ENCODE measurements around the gene SOCS7.
A peak's percentile ranks its signal among the peaks of the same experiment; 100 is the strongest.

Gene SOCS7

DNA sequence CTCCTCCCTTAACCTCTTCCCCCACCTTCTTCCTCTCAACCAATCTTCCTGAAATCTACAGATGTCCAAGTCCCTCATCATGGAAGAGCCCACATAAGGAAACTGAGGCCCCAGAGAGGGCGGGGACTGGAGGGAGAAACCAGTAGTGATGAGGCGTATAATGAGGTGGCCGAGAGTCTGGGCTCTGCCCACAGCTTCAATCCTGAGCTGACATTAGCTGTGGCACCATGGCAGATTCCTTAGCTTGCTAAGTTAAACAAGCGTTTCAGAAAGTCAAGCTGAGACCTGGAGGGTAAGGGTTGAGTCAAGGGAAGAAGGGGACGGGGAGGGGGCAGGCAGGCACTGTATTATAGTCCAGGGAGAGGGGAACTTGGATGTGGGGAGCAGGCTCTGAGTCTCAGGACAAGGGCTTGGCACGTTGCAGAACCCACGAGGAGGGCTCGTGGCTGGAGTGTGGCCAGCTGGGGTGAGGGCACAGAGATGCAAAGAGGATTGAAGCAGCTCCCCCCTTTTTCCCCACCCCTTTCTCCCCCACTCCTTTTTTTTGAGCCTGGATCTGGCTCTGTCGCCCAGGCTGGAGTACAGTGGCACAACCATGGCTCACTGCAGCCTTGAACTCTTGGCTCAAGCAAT lies 89.9 kb downstream of the SOCS7 start:
- H3K27me3 ChIP-seq: no peaks in the 10 kb centered on the region
- no peaks in the 10 kb centered on the region for H3K9me3 ChIP-seq
- H3K4me1 ChIP-seq: no peaks in the 10 kb centered on the region; the same call in 1 of the 2 replicates
- TF ChIP-seq, protein P1, sequence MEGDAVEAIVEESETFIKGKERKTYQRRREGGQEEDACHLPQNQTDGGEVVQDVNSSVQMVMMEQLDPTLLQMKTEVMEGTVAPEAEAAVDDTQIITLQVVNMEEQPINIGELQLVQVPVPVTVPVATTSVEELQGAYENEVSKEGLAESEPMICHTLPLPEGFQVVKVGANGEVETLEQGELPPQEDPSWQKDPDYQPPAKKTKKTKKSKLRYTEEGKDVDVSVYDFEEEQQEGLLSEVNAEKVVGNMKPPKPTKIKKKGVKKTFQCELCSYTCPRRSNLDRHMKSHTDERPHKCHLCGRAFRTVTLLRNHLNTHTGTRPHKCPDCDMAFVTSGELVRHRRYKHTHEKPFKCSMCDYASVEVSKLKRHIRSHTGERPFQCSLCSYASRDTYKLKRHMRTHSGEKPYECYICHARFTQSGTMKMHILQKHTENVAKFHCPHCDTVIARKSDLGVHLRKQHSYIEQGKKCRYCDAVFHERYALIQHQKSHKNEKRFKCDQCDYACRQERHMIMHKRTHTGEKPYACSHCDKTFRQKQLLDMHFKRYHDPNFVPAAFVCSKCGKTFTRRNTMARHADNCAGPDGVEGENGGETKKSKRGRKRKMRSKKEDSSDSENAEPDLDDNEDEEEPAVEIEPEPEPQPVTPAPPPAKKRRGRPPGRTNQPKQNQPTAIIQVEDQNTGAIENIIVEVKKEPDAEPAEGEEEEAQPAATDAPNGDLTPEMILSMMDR (IDR thresholded peaks at IDR 0.05; ENCODE audit: low read depth, low read length): no peak
- no peak overlapping the region for H3K4me3 ChIP-seq (ENCODE audit: low read depth, low read length)
- no peak for DNase-seq
- no peaks in the 10 kb centered on the region for H3K36me3 ChIP-seq

DNA sequence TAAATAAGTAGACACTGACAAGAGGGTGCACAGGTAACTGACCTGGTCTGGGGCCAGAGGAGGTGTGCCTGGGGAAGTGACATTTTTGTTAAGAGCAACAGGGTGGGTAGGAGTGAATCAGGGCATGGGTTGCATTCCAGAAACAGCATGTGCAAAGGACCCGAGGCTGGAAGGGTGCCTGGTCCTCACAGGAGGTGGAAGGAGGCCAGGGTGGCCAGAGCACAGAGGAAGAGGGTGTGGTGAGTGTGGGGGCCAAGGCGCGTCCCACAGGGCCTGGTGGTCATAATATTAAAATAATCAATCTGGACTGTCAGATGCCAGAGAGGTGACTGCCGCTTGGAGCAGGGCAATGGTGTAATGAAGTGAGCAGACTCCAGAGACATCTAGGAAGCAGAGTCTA lies 90.9 kb downstream of the SOCS7 start:
- no peak for DNase-seq

DNA sequence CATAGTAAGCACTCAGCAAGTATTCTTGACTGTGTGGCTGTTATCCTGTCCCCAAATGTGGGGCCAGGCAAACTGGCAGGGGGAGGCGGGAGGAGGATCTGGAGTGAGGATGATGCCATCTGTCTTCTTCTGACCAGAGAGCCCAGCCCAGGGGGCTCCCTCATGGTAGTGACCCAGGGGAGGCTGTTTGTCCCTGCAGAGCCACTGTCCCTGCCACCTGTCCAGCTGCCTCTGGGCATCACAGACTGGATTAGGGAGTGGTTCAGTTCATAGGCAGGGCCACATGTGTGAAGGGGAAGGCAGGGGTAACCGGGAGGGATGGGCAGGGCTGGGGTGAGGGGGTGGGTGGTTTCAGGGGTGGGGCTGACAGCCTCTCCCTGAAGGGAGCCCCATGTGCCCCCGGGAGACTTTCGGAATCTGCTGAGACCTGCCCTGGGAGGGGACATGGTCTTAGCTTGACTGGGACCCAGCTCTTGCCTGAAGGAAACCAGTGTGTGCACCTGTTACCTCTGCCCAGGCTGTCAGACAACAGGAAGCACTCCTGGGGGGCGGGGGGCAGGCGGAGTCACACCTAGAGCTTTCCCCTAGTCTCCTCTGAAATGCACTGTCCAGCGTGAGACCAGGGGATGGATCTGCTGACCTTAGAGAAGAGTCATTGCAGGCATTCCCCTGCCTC lies 91.8 kb downstream of the SOCS7 start:
- DNase-seq: no peak
- no peaks in the 10 kb centered on the region for H3K36me3 ChIP-seq
- H3K27me3 ChIP-seq: no peaks in the 10 kb centered on the region
- H3K4me1 ChIP-seq: no peaks in the 10 kb centered on the region; the same call in 1 of the 2 replicates
- TF ChIP-seq, protein P1 (IDR thresholded peaks at IDR 0.05; ENCODE audit: low read depth, low read length): no peak
- H3K9me3 ChIP-seq: no peaks in the 10 kb centered on the region
- H3K4me3 ChIP-seq (ENCODE audit: low read depth, low read length): no peak overlapping the region

More for the DNA sequence above, 90.9 kb downstream of the SOCS7 start:
- Histone ChIP-seq H3K9me3 (no peaks in the 10 kb centered on the region), H3K4me3 (ENCODE audit: low read depth, low read length) (no peak overlapping the region), H3K36me3 (no peaks in the 10 kb centered on the region), H3K27me3 (no peaks in the 10 kb centered on the region), H3K4me1 (no peaks in the 10 kb centered on the region; the same call in 1 of the 2 replicates)
- TF ChIP-seq, protein P1 (IDR thresholded peaks at IDR 0.05; ENCODE audit: low read depth, low read length): no peak

DNA sequence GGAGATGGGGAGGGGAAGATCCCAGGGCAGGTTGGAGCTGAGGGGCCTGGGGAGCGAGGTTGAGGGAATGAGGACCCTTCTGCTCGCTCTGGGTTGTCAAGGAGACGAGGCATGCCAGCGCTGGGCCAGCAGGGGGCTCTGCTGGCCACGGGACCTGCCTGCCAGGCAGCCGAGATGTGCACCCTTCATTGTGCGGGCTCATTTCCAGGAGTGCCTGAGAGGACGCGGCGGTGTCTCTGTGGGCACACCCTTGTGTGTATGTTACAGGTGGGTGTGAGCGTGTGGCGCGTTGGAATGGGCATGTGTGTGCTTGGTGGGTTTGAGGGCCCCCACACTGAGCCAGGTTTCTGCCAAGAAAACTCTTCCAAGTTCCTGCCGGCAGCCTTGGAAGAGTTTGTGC lies 92.5 kb downstream of the SOCS7 start:
- H3K4me1 ChIP-seq: no peaks in the 10 kb centered on the region; the same call in 1 of the 2 replicates
- TF ChIP-seq, protein P1 (IDR thresholded peaks at IDR 0.05; ENCODE audit: low read depth, low read length): peak; percentile 97
- DNase-seq: peak; percentile 86
- H3K27me3 ChIP-seq: no peaks in the 10 kb centered on the region
- no peaks in the 10 kb centered on the region for H3K36me3 ChIP-seq
- H3K9me3 ChIP-seq: no peaks in the 10 kb centered on the region
- H3K4me3 ChIP-seq (ENCODE audit: low read depth, low read length): no peak overlapping the region

DNA sequence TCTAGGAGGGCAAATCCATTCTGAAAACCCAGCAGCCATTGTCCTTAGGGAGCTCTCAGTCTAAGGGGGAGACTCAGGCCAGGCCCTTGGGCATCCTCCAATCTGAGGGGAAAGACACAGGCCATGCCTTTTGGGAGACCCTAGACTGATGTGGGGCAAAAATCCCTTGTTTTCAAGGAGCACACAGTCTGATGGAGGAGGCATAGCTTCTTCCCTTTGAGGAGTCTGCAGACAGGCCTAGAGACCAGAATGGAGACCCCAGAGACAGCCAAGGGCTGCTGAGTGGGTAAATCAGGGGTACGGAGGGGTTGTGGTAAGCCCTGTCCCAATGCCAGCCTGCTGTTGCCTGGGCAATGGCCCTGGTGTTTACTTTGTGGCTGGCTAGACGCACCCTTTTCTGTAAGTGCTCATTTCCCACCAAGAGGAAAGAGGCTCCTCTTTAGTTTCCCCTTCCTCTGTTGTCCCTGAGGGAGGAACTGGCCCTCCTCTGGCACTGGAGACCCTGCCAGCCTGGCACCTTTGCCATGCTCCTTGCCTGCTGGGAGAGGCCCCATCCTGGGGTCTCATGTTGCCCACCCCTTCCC lies 96.0 kb downstream of the SOCS7 start:
- Histone ChIP-seq H3K27me3 (no peaks in the 10 kb centered on the region), H3K4me3 (ENCODE audit: low read depth, low read length) (no peak overlapping the region), H3K9me3 (no peaks in the 10 kb centered on the region), H3K36me3 (no peaks in the 10 kb centered on the region), H3K4me1 (peaks cover 4% of the 10 kb centered on the region)
- TF ChIP-seq, protein P1 (IDR thresholded peaks at IDR 0.05; ENCODE audit: low read depth, low read length): no peak
- no peak for DNase-seq
